GM18951 (cell line): ENCODE results near the gene SLX4IP.
A peak's percentile ranks its signal among the peaks of the same experiment; 100 is the strongest.
"Not testable (repeated sequence)": the region's sequence is repeated elsewhere in the genome, so short reads cannot be mapped to it uniquely, and the experiment has no call there.

Experiments
- POLR2A ChIP-seq: IDR thresholded peaks from 4 replicates; pipeline ENCODE4 v1.6.1; 2011; ENCODE audit warnings: mild to moderate bottlenecking; ENCODE audit not compliant: insufficient read length, insufficient read depth; ENCODE audit errors: extremely low read depth
- in situ Hi-C: fragments of 300-500 bp; cut with MboI; formaldehyde crosslinking; loops from one replicate; pipeline ENCODE4 v1.12.0; 2022; ENCODE audit warnings: low sequenced_read_pairs, mixed read lengths, inconsistent platforms; ENCODE audit not compliant: unreplicated experiment

The SLX4IP gene

DNA sequence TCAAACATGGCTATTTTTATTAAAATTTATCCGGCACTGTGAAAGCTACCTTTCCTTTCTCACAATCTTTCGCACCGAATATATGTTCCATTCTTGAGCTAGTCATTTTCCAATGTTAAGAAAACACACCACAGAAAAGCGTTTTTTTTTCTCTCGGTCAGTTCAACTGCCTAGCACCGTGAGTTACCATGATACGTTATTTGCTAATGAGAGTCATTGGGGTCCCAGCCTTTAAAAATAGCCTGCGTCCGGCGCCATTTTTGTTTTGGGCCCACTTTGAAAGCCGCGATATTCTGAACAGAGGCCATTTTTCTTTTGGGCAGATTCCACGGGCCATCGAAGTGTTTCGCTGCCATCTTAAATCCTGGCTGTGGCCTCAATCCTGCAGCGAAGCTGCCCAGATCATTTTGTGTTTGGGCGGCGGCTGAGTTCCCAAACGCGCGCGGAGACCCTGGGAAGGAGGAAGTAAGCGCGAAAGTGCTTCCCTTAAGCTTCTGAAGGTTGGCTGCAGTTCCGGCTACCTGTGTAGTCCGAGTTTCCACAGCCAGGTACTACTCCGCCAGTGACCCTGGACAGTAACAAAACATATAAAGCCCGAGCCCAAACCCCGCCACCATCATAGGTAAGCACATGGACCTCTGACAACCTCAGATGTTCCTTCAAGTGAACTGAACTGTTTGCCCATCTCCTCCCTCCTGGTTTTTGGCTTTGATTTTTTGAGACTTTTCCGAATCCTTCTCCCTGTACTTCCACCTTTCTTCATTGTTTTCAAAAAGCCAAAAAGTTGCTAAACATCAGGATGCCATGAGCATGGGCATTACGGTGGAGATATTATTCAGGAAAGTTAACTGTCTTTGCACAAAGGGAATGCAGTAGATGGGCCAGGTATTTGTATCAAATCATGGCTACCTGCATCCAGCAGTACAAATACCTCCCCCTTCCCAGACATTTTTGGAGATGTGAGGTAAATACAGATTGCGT is at the start of gene SLX4IP:
SLX4IP (plus strand) TSS at position 474 of the 981 bp plus-strand sequence. CDS start 22,900 bp downstream, outside the sequence.
- peak; percentile 81 for TF ChIP-seq POLR2A

DNA sequence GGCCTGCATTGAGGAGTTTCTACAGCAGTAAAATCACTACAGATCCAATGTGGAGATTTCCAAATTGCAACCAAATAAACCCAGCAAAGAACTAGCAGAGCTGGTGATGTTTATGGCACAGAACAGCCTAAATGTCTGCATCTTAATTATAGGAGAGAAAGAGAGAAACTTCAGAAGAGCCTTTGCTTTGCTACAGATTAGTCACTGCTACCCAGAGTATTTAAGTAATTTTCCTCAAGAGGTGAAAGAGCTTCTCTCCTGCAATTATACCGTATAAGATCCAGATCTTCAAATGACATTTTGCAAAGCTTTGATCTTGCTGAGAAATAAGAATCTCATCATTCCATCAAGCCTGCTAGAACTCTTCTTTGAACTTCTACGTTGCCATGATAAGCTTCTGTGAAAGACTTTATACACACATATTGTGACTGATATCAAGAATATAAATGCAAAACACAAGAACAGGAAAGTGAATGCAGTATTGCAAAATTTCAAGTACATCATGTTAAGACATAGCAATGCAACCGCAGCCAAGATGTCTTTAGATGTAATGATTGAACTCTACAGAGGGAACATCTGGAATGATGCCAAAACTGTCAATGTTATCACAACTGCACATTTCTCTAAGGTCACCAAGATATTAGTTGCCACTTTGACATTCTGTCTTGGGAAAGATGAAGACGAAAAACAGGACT is 49.1 kb upstream of the SLX4IP start:
- TF ChIP-seq POLR2A = no peak
- in situ Hi-C loops = no loop called here

More for the DNA sequence above, at the start of gene SLX4IP:
- in situ Hi-C loops = no loop called here

GRCh38 chr20:10387686-10388085 is 47.4 kb upstream of the SLX4IP start:
- in situ Hi-C loops = no loop called here

DNA sequence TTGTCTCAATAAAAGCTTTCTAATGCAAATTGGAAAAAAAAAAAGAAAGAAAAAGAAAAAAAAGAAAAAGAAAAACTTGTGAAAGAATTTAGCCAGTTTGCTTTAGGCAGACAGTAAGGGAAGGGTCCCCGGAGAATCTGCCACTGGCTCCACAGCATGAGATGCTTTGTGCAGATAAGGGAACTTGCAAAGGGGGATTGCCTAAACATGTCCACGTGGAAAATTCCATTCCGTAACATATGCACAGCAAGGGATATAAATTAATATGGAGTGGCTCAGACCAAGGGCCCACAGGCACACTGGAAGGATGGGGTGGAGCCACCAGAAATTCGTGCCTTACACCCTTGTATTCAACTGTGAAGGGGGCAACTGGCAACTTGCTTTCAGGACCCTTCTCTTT is 46.5 kb upstream of the SLX4IP start:
- in situ Hi-C loops = no loop called here
- TF ChIP-seq POLR2A = no peak

More at GRCh38 chr20:10387686-10388085, 47.4 kb upstream of the SLX4IP start:
- TF ChIP-seq POLR2A = no peak

DNA sequence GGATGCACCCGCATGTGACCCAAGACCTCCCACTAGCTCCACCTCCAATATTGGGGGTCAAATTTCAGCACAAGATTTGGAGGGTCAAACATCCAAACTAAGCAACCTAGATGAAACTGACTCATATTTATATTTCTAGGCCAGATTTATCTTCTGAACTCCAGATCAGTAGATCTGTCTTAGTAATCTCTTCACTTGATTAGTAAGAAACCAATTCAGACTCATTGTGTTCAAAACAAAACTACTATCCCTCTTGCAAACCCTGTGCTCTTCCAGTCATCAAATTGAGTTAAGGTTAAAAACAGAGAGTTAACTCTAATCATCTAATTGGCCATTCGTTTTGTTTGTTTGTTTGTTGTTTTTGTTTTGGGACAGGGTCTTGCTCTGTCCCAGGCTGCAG is 44.4 kb upstream of the SLX4IP start:
- in situ Hi-C loops = no loop called here
- no peak for TF ChIP-seq POLR2A

DNA sequence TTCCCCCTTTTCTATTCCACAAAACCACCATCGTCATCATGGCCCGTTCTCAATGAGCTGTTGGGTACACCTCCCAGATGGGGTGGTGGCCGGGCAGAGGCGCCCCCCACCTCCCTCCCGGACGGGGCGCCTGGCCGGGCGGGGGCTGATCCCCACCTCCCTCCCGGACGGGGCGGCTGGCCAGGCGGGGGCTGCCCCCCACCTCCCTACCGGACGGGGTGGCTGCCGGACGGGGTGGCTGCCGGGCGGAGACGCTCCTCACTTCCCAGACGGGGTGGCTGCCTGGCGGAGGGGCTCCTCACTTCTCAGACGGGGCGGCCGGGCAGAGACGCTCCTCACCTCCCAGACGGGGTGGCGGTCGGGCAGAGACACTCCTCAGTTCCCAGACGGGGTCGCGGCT is 40.4 kb upstream of the SLX4IP start:
- in situ Hi-C loops = not testable (repeated sequence)

- TF ChIP-seq POLR2A = no peak
- in situ Hi-C loops = no loop called here
These were observed 36.2 kb upstream of the SLX4IP start for GRCh38 chr20:10398834-10399369.

DNA sequence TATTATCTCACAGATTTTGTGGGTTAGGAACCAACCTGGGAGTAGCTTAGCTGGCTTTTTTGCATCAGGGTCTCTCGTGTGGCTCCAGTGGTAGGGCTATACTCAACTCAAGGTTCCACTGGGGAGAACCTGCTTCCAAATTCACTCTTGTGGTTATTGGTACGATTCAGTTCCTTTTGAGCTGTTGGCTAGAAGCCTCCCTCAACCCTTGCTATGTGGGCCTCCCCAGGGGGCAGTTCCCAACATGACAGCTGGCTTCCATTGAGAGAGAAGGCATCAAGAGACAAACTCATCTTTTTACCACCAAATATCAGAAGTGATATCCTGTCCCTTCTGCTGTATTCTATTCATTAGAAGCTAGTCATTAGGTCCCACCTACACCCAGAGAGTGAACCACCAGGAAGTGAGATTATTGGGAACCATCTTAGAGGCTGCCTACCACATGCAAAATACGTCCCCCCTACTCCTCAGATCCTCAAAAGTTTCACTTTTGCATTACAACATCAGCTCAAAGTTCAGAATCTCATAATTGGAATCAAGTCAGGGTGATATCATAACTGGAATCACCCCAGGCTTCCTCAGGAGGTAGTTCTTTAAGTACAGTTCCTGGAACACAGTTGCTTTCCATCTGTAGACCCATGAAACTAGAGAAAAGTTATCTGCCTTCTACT is 32.0 kb upstream of the SLX4IP start:
- in situ Hi-C loops = no loop called here
- no peak for TF ChIP-seq POLR2A

- no peak for TF ChIP-seq POLR2A
- in situ Hi-C loops = no loop called here
These were observed 31.0 kb upstream of the SLX4IP start for GRCh38 chr20:10404023-10404628.

GRCh38 chr20:10404959-10405530 is 30.1 kb upstream of the SLX4IP start:
- TF ChIP-seq POLR2A = no peak
- in situ Hi-C loops = no loop called here

GRCh38 chr20:10408108-10408813 is 26.8 kb upstream of the SLX4IP start:
- in situ Hi-C loops = no loop called here
- TF ChIP-seq POLR2A = no peak

- in situ Hi-C loops = no loop called here
- no peak for TF ChIP-seq POLR2A
These were observed 23.4 kb upstream of the SLX4IP start for GRCh38 chr20:10411673-10412072.
